ENCODE results near the gene SCAPER. TPM values are rescaled to one million over a fixed set of nuclear protein-coding genes. Genes with fewer than 3 reads are reported as not detected.
"Not testable (repeated sequence)": the region's sequence is repeated elsewhere in the genome, so short reads cannot be mapped to it uniquely, and the experiment has no call there.

Gene SCAPER
- total RNA-seq, 1 donor from 2014 or later: 58.0 TPM

- TF ChIP-seq CTCF (IDR thresholded peaks at IDR 0.05; ENCODE audit: partially characterized antibody, unreplicated experiment): no peak
These were observed 67.7 kb downstream of the SCAPER start for GRCh38 chr15:76837474-76837873.

GRCh38 chr15:76829939-76830338 lies 75.2 kb downstream of the SCAPER start:
- H3K27ac Mint-ChIP-seq (ENCODE audit: unreplicated experiment): no peak overlapping the region
- no peaks in the 10 kb centered on the region for H3K27me3 Mint-ChIP-seq (ENCODE audit: unreplicated experiment)
- no peak overlapping the region for H3K4me3 Mint-ChIP-seq (ENCODE audit: unreplicated experiment)
- DNase-seq: no peak
- no peak for TF ChIP-seq CTCF (IDR thresholded peaks at IDR 0.05; ENCODE audit: partially characterized antibody, unreplicated experiment)
- no peaks in the 10 kb centered on the region for H3K9me3 Mint-ChIP-seq (ENCODE audit: unreplicated experiment)
- peaks cover 11% of the 10 kb centered on the region for H3K36me3 Mint-ChIP-seq (ENCODE audit: unreplicated experiment)
- H3K4me1 Mint-ChIP-seq (ENCODE audit: low read depth, unreplicated experiment): peaks cover 6% of the 10 kb centered on the region

More at GRCh38 chr15:76837474-76837873, 67.7 kb downstream of the SCAPER start:
- H3K4me1 Mint-ChIP-seq (ENCODE audit: low read depth, unreplicated experiment): no peaks in the 10 kb centered on the region
- DNase-seq: no peak
- H3K4me3 Mint-ChIP-seq (ENCODE audit: unreplicated experiment): no peak overlapping the region
- H3K27me3 Mint-ChIP-seq (ENCODE audit: unreplicated experiment): peaks cover 2% of the 10 kb centered on the region
- H3K36me3 Mint-ChIP-seq (ENCODE audit: unreplicated experiment): peaks cover 11% of the 10 kb centered on the region
- H3K9me3 Mint-ChIP-seq (ENCODE audit: unreplicated experiment): no peaks in the 10 kb centered on the region
- H3K27ac Mint-ChIP-seq (ENCODE audit: unreplicated experiment): no peak overlapping the region

- Mint-ChIP-seq H3K36me3 (ENCODE audit: unreplicated experiment) (no peaks in the 10 kb centered on the region), H3K27ac (ENCODE audit: unreplicated experiment) (no peak overlapping the region), H3K27me3 (ENCODE audit: unreplicated experiment) (peaks cover 2% of the 10 kb centered on the region), H3K9me3 (ENCODE audit: unreplicated experiment) (no peaks in the 10 kb centered on the region), H3K4me1 (ENCODE audit: low read depth, unreplicated experiment) (peaks cover 7% of the 10 kb centered on the region), H3K4me3 (ENCODE audit: unreplicated experiment) (no peak overlapping the region)
- no peak for DNase-seq
- no peak for TF ChIP-seq CTCF (IDR thresholded peaks at IDR 0.05; ENCODE audit: partially characterized antibody, unreplicated experiment)
These were observed 81.2 kb downstream of the SCAPER start for GRCh38 chr15:76823890-76824289.

DNA sequence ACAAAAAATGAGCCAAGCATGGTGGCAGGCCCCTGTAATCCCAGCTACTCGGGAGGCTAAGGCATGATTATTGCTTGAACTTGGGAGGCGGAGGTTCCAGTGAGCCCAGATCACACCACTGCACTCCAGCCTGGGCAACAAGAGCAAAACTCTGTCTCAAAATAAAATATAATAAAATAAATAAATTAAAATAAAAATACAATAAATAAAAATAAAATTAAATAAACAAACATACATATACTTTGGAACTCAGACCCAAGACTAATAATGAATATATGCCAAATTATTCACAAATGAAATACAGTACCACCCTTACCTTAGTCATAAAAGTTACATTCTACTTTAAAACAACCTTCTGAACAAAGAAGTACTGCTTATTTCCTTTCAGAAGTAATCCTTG lies 81.8 kb downstream of the SCAPER start:
- Mint-ChIP-seq H3K4me1 (ENCODE audit: low read depth, unreplicated experiment) (peaks cover 7% of the 10 kb centered on the region), H3K27ac (ENCODE audit: unreplicated experiment) (no peak overlapping the region), H3K36me3 (ENCODE audit: unreplicated experiment) (peaks cover 3% of the 10 kb centered on the region), H3K27me3 (ENCODE audit: unreplicated experiment) (peaks cover 3% of the 10 kb centered on the region), H3K9me3 (ENCODE audit: unreplicated experiment) (peaks cover 2% of the 10 kb centered on the region), H3K4me3 (ENCODE audit: unreplicated experiment) (no peak overlapping the region)
- no peak for TF ChIP-seq CTCF (IDR thresholded peaks at IDR 0.05; ENCODE audit: partially characterized antibody, unreplicated experiment)
- DNase-seq: no peak

GRCh38 chr15:76818926-76819325 lies 86.2 kb downstream of the SCAPER start:
- H3K27me3 Mint-ChIP-seq (ENCODE audit: unreplicated experiment); H3K4me1 Mint-ChIP-seq (ENCODE audit: low read depth, unreplicated experiment); DNase-seq; H3K4me3 Mint-ChIP-seq (ENCODE audit: unreplicated experiment); H3K9me3 Mint-ChIP-seq (ENCODE audit: unreplicated experiment); H3K27ac Mint-ChIP-seq (ENCODE audit: unreplicated experiment); H3K36me3 Mint-ChIP-seq (ENCODE audit: unreplicated experiment): not testable (repeated sequence)

DNA sequence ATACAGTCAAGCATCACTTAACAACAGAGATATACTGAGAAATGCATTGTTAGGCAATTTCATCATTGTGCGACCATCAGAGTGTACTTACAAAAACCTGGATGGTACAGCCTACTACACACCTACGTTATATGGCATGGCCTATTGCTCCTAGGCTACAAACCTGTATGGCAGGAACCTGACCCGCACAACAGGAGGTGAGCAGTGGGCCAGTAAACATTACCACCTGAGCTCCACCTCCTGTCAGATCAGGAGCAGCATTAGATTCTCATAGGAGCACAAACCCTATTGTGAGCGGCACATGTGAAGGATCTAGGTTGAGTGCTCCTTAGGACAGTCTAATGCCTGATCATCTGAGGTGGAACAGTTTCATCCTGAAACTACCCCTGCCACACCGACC lies 89.7 kb downstream of the SCAPER start:
- Mint-ChIP-seq H3K27ac (ENCODE audit: unreplicated experiment) (no peak overlapping the region), H3K4me1 (ENCODE audit: low read depth, unreplicated experiment) (no peaks in the 10 kb centered on the region), H3K27me3 (ENCODE audit: unreplicated experiment) (peaks cover 3% of the 10 kb centered on the region), H3K36me3 (ENCODE audit: unreplicated experiment) (peaks cover 10% of the 10 kb centered on the region), H3K9me3 (ENCODE audit: unreplicated experiment) (peaks cover 4% of the 10 kb centered on the region), H3K4me3 (ENCODE audit: unreplicated experiment) (no peak overlapping the region)
- DNase-seq: no peak
- TF ChIP-seq CTCF (IDR thresholded peaks at IDR 0.05; ENCODE audit: partially characterized antibody, unreplicated experiment): no peak
